HFF-Myc (cell line): ENCODE results near the gene LGALS12.

Experiments used
- DNase-seq: peaks from one replicate; pipeline ENCODE4 v3.0.0-alpha.2; 2011; ENCODE audit warnings: low read depth; ENCODE audit errors: extremely low read depth
- H3K4me3 ChIP-seq: replicated peaks from 2 replicates; pipeline ENCODE4 v1.5.1; 2011; ENCODE audit warnings: low read depth, mild to moderate bottlenecking, control low read depth, low read length
- CTCF ChIP-seq: IDR thresholded peaks from 2 replicates; pipeline ENCODE4 v1.5.1; 2012; ENCODE audit warnings: mild to moderate bottlenecking, low read depth, low read length, control low read depth; ENCODE audit errors: missing control alignments

LGALS12 gene

GRCh38 chr11:63491636-63492372 lies 14.1 kb upstream of the LGALS12 start:
- H3K4me3 ChIP-seq = no peak overlapping the region
- no peak for TF ChIP-seq CTCF
- DNase-seq = no peak

DNA sequence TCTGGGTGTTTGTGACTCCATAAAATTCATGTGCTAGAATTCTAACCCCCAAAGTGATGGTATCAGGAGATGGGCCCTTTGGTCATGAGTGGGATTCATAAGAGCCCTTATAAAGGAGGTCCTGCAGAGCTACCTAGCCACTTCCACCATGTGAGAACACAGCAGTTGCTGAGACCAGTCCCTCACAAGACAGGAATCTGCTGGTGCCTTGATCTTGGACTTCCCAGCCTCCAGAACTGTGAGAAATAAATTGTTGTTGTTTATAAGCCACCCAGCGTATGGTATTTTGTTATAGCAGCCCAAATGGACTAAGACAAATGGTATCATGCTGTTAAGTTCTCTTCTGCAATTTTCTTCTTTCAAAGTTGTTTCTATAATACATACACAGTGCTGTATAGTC lies 13.4 kb upstream of the LGALS12 start:
- no peak overlapping the region for H3K4me3 ChIP-seq
- DNase-seq = no peak
- no peak for TF ChIP-seq CTCF

DNA sequence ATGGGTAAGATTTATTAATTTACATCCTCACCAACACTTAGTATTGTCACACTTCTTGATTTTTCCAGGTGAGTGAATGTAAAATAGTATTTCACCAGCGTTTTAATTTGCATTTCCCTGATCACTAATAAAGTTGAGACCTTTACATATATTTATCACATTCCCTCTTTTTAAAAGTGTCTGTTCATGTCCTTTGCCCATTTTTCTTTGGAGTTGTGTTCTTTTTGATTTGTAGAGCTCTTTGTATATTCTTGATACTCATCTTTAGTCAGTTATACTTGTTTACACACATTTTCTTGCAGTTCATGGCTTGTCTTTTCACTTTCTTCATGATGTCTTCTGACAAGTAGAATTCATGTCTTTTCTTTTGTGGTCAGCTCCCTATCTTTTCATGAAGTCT lies 12.8 kb upstream of the LGALS12 start:
- no peak for TF ChIP-seq CTCF
- H3K4me3 ChIP-seq = no peak overlapping the region
- no peak for DNase-seq

DNA sequence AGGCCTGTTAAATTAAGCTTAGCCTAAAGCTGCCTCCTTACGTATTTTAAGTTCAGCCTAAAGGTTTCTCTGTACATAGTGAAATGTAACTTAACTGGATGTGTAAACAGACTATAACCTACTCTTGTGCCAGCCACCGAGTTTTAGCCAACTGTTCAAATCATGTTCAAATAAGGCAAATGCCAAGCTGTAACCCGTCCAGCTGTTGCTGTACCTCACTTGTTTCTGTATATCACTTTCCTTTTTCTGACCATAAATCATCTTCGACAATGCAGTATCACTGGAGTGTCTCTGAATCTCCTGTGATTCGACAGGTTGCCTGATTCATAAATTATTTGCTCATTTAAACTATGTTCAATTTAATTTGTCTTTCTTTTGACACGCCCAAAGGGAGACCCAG lies 10.9 kb upstream of the LGALS12 start:
- TF ChIP-seq CTCF = no peak
- no peak for DNase-seq
- H3K4me3 ChIP-seq = no peak overlapping the region

DNA sequence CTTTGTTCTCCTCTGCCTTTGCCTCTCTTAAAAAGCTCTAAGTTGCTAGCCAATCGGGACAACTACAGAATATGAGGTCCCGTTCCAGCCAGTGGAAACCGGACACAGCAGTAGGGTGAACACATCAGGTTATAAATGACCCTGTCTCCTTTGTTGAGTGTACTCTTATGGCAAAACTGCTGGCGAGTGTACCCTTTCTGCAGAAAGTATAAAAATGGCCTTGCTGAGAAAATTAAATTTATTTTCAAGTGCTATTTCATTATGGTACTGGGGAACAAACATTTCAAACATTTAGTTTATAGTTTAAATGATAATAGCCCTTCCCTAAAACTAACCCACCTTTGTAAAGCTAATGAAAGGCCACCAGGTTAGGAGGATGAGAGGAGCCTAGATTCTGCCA lies 6.0 kb upstream of the LGALS12 start:
- DNase-seq = no peak
- H3K4me3 ChIP-seq = no peak overlapping the region
- TF ChIP-seq CTCF = no peak

DNA sequence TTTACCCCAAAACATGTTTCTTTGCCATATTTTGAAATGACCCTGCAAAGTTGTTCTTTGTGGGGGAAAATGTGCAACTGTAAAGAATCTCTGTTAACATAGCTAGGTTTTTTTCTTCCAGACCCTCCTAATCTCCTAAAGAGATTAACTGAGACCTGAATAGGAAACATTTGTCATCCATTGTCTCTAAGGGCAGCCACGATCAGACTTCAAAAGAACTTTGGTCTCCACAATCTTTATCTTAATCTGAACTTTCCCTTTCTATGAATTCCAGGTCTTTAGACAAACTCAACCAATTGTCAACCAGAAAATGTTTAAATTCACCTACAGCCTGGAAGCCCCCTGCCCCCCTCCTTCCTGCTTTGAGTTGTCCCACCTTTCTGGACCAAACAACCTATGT lies 4.6 kb upstream of the LGALS12 start:
- DNase-seq = no peak
- no peak for TF ChIP-seq CTCF
- no peak overlapping the region for H3K4me3 ChIP-seq

GRCh38 chr11:63502252-63502820 lies 3.5 kb upstream of the LGALS12 start:
- H3K4me3 ChIP-seq = no peak overlapping the region
- no peak for DNase-seq
- no peak for TF ChIP-seq CTCF
